HG03066 (cell line): Measurements from ENCODE around the gene AP2A1.
"Not testable (repeated sequence)": the region's sequence is repeated elsewhere in the genome, so short reads cannot be mapped to it uniquely, and the experiment has no call there.

Experiments used
- ATAC-seq: cut with Tn5 transposase; IDR thresholded peaks from one replicate; pipeline ENCODE4 v1.9.1; 2021; ENCODE audit warnings: low read depth; ENCODE audit not compliant: unreplicated experiment

The AP2A1 gene

DNA sequence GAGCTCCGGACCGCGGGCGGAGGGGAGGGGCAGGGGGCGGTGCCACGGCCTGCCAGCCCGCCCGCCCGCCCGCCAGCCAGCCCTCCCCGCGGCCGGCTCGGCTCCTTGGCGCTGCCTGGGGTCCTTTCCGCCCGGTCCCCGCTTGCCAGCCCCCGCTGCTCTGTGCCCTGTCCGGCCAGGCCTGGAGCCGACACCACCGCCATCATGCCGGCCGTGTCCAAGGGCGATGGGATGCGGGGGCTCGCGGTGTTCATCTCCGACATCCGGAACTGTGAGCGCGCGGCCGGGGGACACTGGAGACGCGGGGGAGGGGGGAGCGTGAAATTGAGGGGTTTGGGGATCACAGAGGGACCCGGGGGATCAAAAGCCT is at the start of gene AP2A1:
Gene AP2A1 (plus strand): TSS at position 72 of the 370 bp plus-strand sequence. CDS start 133 bp downstream, at position 205.
- no peak for ATAC-seq

DNA sequence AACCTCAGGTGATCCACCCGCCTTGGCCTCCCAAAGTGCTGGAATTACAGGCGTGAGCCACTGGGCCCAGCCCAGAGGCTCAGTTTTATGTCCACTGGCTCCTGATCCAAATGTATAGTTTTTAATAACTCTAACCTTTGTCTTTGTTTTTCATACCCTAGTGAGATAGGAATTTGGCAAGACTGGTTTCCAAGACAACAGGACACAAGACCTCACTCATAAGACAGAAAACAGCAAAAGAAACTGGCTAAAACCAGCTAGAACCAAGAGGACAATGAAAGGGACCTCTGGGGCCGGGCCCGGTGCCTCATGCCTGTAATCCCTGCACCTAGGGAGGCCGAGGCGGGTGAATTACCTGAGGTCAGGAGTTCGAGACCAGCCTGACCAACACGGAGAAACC is 48.3 kb upstream of the AP2A1 start:
- no peak for ATAC-seq

DNA sequence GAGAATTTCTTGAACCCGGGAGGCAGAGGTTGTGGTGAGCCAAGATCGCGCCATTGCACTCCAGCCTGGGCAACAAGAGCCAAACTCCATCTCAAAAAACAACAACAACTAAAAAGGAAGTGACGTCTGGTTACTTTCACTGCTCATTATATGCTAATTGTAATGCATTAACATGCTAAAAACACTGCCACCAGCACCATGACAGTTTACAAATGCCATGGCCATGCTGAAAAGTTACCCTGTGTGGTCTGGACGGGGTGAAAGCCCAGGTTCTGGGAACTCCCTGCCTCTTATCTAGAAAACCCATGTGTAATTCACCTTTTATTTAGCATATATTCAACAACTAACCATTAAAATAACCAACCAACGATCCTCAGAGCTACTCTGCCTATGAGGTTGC is 47.8 kb upstream of the AP2A1 start:
- ATAC-seq, result no peak

DNA sequence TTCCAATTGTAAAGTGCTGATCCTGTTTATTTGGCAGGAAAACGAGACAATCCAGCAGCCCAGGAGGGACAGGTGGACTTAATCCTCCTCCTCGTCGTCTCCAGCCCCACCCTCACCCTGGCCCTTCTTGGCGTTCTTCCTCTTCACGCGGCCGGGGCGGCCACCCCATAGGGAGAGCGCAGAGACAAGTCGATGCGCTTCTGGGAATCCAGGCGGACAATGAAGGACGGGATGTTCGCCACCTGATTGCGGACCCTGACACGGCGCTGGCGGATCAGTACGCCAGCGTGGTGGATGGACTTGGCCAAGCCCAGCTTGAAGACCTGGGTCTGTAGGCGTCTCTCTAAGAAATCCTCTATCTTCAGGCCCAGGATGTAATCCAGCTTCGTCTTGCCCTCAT is 47.4 kb upstream of the AP2A1 start:
- not testable (repeated sequence) for ATAC-seq

DNA sequence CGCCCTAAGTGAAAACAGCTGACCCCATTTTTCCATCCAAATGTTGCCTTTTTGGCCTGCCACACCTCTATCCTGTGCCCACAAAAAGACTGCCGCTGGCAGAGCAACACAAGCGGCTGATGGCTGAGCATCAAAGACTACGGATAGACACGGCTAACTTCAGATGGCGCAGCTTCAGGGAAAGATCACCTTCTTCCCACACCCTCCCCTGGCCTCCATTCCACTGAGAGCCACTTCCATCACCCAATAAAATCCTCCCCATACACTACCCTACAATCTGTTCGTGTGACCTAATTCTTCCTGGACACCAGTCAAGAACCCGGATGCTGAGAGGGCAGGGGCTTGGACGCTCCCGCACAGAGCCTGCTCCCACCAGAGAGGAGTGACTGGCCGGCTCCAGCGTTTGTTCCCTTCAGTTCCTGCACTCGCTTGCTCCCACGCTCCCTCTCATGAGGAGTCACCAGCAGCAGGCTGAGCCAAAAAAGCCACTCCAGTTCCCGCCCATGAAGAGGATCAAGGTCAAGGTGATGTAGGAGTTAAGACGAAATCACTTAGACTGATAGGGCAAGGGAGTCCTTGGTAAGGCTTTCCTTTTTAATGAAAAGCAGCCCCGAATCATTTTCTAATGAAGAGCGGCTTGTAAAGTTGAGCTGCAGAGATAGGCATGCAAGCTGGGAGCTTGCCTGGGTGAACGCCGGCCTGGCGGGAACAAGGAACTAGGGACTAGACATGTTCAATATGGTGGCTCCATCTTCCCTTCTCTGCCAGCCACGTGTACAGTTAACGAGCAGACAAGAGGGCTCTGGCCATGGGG is 39.4 kb upstream of the AP2A1 start:
- ATAC-seq, result no peak

DNA sequence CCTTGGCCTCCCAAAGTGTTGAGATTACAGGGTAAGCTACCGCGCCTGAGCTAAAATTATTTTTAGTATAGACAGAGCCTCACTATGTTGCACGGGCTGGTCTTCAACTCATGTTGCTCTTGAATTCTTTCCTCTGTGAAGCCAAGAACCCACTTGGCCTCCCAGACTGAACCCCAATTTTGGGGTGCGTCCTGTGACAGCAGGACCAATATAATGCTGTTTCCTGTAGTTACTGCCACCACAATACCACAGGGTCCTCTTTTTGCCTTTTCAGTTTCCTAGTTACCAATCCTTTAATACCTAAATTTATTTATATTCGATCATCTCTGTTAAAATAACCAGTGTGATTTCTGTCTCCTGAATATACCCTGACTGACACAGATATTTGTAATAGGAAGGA is 36.6 kb upstream of the AP2A1 start:
- ATAC-seq, result no peak

DNA sequence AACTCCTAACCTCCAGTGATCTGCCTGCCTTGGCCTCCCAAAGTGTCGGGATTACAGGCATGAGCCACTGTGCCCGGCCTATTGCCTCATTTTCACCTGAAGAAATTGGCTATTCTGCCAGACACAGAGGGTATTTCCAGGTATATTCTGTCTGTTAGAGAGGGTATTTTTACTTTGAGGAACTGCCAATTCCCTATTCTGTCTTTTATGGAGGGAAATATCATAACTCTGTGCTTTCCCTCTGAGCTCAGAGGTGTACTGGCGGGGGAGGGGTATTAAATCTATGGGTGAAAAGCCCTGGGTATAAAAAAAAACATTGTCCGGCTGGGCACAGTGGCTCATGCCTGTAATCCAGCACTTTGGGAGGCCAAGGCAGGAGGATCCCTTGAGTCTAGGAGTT is 28.5 kb upstream of the AP2A1 start:
- ATAC-seq, result no peak

DNA sequence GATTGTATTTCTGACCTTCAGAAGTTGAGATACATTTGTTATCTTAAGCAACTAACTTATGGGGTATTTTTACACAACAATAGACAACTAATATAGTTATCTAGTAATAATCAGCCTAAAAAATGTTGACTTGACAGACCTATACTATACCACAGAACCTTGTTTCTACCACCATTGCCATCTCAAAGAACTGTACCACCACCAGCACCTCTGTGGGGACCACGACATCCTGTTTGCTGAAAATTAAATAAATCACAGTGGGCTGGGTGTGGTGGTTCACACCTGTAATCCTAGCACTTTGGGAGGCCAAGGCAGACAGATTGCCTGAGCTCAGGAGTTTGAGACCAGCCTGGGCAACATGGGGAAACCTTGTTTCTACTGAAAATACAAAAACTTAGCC is 27.7 kb upstream of the AP2A1 start:
- ATAC-seq, result no peak

DNA sequence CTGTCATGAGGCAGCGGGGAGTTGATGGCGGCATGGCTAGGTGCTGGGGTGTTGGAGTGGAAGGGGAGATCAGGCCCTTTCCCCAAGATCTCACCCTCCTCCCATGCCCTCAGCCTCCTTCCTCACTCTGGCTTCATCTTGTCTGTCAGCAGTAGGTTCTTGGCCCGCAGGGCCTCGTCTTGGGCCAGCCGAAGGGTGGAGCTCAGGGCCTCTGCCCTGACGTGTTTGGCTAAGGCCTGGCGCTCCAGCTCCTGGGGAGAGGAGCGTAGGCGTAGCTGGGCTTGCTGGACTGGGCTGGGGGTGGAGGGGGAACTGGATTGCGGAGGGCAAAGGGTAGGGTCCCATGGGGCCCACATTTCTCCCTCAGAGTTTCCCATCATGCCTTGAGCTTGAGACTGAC is 26.9 kb upstream of the AP2A1 start:
- ATAC-seq, result no peak

DNA sequence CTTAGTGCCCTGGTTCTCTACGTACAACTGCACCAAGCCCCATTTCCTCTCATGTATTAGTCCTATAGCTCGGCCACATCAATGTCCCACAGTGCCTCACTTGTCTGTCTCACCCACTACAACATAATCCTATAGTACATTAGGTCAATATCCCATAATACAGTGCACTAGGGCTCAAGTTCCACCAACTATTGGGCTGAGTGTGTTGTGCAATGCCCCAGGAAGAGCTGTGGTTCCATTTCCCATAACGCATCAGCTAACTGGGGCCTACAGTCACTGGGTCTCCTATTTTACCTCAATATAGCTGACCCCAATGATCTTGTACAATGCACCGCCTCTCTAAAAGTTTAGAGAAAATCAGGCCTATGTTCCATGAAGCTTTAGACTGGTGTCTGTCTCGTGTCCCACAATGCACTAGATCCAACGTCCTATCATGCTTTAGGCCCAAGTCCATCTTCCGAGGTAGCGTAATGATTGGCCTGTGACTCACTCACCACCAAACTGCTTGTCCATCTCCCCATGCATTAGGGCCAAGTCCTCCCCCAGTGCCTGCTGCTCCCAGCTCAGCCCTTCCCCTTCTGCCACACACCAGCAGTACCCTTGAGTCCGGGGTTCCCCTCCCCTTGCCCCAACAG is 25.5 kb upstream of the AP2A1 start:
- ATAC-seq, result no peak

DNA sequence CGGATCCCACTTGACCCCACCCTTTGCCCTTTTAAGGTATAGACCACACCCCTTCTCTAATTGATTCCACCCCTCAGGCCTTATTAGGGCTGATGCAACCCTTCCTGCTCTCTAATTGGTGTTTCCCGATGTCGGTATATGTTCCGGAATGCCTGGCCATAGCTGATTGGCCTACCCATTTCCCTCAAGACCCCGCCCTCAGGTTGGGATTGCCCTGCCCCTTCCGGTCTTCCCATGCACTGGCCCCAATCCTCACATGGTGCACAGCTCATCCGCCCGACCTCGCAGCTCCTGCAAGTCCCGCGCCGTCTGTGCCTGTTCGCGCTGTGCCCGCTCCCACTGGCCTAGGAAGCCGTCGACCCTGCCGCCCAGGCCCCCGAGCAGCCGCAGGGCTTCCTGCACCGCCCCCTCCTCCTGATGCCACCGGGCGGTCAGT is 21.8 kb upstream of the AP2A1 start:
- no peak for ATAC-seq

DNA sequence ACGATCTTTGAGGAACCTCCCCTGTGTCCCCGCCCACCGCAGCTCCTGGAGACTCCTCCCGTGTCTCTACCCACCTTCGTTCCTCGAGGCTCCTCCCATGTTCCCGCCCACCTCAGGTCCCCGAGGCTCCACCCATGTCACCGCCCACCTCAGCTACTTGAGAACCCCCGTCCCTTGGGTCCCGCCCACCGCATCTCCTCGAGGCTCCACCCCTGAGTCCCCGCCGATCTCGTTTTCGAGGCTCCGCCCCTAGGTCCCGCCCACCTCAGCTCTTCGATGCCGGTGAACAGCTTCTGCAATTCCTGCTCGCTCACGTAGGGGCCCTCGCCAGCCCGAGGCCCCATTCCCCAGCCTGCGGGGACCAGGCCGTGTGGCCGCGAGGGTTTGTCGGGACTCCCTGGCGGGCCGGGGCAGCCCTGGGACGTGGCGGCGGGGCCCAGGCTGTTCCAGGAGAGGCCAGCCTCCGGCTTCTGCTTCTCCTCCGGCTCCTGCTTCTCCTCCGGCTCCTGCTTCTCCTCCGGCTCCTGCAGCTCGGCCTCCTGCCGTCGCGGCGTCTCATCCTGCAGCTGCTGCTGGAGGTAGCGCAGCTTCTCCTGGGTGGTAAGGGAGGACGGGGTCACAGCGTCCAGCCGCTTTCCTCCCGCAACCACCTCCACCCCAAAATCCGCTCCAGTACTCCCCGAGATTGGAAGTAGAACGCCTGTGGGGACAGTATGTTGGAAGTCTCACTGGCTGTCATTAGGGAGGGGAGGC is 20.4 kb upstream of the AP2A1 start:
- no peak for ATAC-seq

DNA sequence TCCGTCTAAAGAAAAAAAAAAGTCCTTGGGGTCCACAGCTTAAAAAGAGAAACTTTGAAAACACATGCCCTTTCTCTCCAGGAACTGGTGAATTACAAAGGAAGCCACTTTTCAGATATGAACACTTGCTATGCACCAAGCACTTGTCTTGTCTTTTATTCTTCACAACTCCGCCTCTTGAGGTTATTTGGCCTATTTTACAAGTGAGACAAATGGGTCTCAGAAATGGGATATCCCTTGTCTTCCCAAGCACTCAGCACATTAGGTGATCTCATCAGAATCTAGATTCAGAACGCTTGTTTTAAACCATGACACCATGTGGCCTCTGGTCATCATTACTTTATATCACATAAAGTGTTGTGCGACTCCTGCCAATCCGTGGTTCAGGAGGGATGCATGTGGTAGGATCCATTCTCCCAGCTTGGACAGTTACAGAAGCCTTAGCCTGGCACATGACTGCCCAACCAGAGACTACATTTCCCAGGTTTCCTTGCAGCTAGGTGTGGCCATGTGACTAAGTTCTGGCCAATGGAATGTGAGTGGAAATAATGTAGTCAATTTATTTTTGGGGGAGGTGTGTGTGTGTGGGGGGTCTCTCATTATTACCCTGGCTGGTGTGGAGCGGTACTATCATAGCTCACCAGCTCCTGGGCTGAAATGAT is 17.6 kb upstream of the AP2A1 start:
- ATAC-seq, result no peak

DNA sequence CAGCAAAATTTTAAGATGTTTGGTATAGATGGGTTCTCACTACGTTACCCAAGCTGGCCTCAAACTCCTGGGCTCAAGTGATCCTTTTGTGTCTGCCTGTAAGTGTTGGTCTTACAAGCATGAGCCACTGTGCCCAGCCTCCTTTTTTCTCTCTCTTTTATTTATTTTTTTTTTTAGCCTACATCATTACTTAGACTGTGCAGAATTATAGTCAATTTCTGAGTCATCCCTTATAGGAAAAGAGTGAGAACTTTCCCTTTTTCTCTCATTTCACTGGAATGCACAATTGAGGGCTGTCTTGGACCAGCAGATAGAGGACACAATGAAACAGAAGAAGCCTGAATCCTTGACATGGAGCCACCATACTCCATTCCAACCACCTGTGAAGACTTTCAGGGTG is 17.0 kb upstream of the AP2A1 start:
- ATAC-seq, result no peak

DNA sequence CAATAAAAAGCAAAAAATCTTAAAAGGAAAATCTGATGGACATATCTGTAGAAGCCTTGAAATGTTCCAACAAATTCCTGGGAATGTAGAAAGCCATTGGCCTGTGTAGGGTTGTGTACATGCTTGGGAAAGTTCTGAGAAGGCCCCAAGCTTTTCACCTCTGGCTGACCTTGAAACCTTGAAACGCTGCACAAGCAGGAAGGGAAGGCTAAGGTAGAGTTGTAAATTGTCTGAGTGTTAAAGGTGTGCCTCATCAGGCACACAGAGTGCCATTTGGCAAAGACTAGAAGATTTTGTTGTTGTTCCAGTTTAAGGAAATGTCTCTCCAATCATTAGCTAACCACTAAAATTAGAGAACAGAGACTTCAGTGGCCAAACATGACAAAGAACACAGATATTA is 14.1 kb upstream of the AP2A1 start:
- ATAC-seq, result no peak

DNA sequence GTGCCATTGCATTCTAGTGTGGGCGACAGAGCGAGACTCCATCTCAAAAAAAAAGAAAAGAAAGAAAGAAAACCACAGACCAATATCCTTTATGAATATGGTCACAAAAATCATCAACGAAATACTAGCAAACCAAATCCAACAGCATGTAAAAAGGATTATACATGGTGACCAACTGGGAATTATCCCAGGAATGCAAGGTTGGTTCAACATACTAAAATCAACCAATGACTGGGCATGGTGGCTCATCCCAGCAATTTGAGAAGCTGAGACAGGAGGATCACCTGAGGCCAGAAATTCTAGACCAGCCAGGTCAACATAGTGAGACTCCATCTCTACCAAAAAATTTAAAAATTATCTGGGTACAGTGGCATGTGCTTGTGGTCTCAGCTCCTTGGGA is 10.8 kb upstream of the AP2A1 start:
- no peak for ATAC-seq

DNA sequence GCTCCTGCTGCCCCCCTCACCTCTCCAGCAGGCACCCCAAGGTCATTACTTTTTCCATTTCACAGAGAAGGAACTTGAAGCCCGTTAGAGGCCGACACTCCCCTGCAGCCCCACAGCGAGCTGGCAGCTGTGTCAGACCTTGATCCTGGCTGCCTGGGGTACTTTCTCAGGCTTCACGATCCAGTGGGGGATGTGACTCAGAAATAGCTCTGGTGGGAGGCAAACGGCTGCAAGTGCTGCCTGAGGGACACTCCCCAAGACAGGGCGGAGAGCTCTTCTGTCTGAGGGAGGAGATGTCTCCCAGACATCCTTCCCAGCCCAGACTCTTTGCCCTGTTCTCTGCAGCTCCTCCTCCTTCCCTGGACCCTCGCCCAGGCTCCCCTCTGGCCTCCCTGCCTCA is 8.5 kb upstream of the AP2A1 start:
- ATAC-seq, result no peak

DNA sequence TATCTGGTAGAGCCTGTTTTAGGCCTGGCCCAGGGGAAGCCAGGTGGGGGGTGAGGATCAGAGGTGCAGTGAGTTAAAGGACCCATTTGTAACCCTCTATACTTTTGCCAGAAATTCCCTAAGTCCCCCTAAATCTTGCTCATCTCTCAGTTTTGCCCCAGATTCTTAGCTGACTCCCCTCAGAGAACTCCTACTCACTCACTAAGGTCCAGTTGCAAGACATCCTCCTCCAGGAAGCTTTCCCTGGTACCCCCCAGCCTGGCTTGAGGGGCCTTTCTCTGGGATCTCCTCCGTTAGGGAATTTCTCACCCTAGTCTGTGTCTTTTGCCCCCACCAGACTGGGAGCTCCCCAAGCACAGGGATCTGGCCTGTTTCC is 5.6 kb upstream of the AP2A1 start:
- ATAC-seq, result no peak

DNA sequence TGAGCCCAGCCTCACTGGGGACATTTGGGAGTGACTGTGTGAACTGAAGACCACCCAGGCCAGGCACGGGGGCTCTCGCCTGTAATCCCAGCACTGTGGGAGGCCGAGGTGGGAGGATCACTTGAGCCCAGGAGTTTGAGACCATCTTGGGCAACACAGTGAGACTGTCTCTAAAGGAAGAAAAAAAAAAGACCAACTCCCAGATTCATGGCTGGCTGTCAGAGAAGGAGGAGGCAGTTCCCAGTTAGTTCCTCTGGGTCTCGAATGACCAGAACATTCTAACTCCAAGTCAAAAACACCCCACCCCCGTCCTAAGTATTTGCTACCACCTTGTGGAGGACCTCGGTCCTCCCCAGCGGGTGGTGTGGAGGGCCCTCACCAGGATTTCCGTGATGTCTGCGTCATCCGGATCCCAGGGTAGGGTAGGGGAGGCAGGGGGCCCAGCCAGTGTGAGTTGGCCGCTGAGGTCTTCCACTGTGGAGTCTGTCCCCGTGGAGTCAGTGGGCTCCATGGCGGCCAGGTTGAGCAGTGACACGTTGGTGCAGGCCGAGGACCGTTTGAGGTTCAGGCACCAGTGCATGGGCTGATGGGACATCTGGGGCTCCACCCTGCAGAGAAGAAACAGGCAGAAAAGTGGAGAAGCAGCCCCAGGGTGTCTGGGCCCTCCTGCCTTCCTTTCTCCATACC is 5.0 kb upstream of the AP2A1 start:
- ATAC-seq, result no peak

DNA sequence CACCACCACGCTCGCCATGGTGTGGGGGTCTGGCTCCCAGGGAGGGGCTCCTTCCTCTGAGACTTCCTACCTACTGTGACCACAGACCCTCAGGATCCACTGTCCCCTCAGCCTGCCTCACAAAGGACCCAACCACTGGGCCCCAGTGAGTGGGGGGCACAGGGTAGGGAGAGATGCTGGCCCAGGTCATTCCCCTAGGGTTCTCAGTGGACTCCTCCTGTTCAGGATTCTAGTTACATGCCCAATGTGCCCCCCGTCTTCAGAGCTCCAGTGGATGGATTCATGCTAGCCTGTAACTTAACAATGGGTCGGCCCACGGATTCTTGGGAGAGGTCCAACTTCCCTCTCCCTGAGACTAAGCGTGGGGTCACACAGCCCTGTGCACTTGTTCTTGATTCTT is 3.6 kb upstream of the AP2A1 start, which contains the start of gene TSKS:
Gene TSKS (minus strand): TSS at position 77 of the 400 bp plus-strand sequence. CDS start 59 bp downstream, at position 18.
- no peak for ATAC-seq
